ENCODE measurements around the gene SNAP29.

GRCh38 chr22:20889025-20889704 lies 30.4 kb downstream of the SNAP29 start:
- TF ChIP-seq CTCF (IDR thresholded peaks at IDR 0.05) = no peak
- no peak for TF ChIP-seq ZFX (IDR thresholded peaks at IDR 0.05; ENCODE audit: borderline replicate concordance)
